Measurements from ENCODE around the gene IL13. TPM values are rescaled to one million over a fixed set of nuclear protein-coding genes. Genes with fewer than 3 reads are reported as not detected.

IL13 gene
- total RNA-seq, 1 experiment from 2014 or later, result not detected

- ChIA-PET POLR2A (no interaction called here), CTCF (interaction anchor here (0.8 to 1.5 kb wide), 3 partner anchors 121 to 159 kb away, joined by 3 to 6 read pairs (median 3); no protein-coding TSS in a partner anchor)
- no peak for ATAC-seq
- DNase-seq (ENCODE audit: low spot score), result no peak
- H3K4me3 Mint-ChIP-seq, result no peak overlapping the region
- H3K4me1 Mint-ChIP-seq, result no peaks in the 10 kb centered on the region
- H3K27ac Mint-ChIP-seq, result no peak overlapping the region
- H3K36me3 Mint-ChIP-seq, result no peaks in the 10 kb centered on the region
- TF ChIP-seq AR (CRISPR knock-in tag; IDR thresholded peaks at IDR 0.05) (no peak), SMAD3 (CRISPR knock-in tag; IDR thresholded peaks at IDR 0.05; ENCODE audit: borderline replicate concordance) (no peak), E2F1 (CRISPR knock-in tag; IDR thresholded peaks at IDR 0.05) (no peak)
- no peaks in the 10 kb centered on the region for H3K27me3 Mint-ChIP-seq (ENCODE audit: low read depth)
- H3K9me3 Mint-ChIP-seq, result no peaks in the 10 kb centered on the region
Observed at GRCh38 chr5:132686193-132686592, 28.2 kb downstream of the IL13 start.

- no peak overlapping the region for H3K27ac Mint-ChIP-seq
- H3K27me3 Mint-ChIP-seq (ENCODE audit: low read depth), result no peaks in the 10 kb centered on the region
- TF ChIP-seq SP1 (CRISPR knock-in tag; conservative IDR thresholded peaks at IDR 0.05), result no peak
- TF ChIP-seq ZNF512 (CRISPR knock-in tag; IDR thresholded peaks at IDR 0.05; ENCODE audit: borderline replicate concordance), result no peak
- no peak for TF ChIP-seq CREB1 (CRISPR knock-in tag; IDR thresholded peaks at IDR 0.05)
- no peak for TF ChIP-seq KAT7 (CRISPR knock-in tag; IDR thresholded peaks at IDR 0.05; ENCODE audit: borderline replicate concordance)
- TF ChIP-seq TEAD4 (CRISPR knock-in tag; IDR thresholded peaks at IDR 0.05), result no peak
- TF ChIP-seq IRF1 (CRISPR knock-in tag; IDR thresholded peaks at IDR 0.05), result no peak
- TF ChIP-seq JAZF1 (CRISPR knock-in tag; IDR thresholded peaks at IDR 0.05), result no peak
- TF ChIP-seq ZNF219 (CRISPR knock-in tag; IDR thresholded peaks at IDR 0.05; ENCODE audit: borderline replicate concordance), result no peak
- TF ChIP-seq PRRX2 (CRISPR knock-in tag; IDR thresholded peaks at IDR 0.05), result no peak
- TF ChIP-seq ZNF425 (CRISPR knock-in tag; conservative IDR thresholded peaks at IDR 0.05), result no peak
- TF ChIP-seq ETV6 (CRISPR knock-in tag; IDR thresholded peaks at IDR 0.05), result no peak
- no peak for TF ChIP-seq HMGXB4 (CRISPR knock-in tag; IDR thresholded peaks at IDR 0.05)
- no peak for TF ChIP-seq E2F5 (CRISPR knock-in tag; IDR thresholded peaks at IDR 0.05)
- no peaks in the 10 kb centered on the region for H3K4me1 Mint-ChIP-seq
- no peaks in the 10 kb centered on the region for H3K36me3 Mint-ChIP-seq
- ChIA-PET CTCF (interaction anchor here (1.6 kb wide), 1 partner anchor 11 kb away, joined by 8 read pairs; no protein-coding TSS in a partner anchor), POLR2A (no interaction called here)
- peaks cover 3% of the 10 kb centered on the region; the same call in 1 of the 2 replicates for H3K9me3 Mint-ChIP-seq
- no peak overlapping the region for H3K4me3 Mint-ChIP-seq
- ATAC-seq (no peak), DNase-seq (ENCODE audit: low spot score) (no peak)
Observed at GRCh38 chr5:132687995-132688394, 30.0 kb downstream of the IL13 start.

All from WTC11 (cell line).